ENCODE measurements around the gene GNG8.

The GNG8 gene

GRCh38 chr19:46648961-46649960 lies 13.3 kb upstream of the GNG8 start:
- Histone ChIP-seq H3K9ac (no peak overlapping the region), H3K4me3 (no peak overlapping the region)

DNA sequence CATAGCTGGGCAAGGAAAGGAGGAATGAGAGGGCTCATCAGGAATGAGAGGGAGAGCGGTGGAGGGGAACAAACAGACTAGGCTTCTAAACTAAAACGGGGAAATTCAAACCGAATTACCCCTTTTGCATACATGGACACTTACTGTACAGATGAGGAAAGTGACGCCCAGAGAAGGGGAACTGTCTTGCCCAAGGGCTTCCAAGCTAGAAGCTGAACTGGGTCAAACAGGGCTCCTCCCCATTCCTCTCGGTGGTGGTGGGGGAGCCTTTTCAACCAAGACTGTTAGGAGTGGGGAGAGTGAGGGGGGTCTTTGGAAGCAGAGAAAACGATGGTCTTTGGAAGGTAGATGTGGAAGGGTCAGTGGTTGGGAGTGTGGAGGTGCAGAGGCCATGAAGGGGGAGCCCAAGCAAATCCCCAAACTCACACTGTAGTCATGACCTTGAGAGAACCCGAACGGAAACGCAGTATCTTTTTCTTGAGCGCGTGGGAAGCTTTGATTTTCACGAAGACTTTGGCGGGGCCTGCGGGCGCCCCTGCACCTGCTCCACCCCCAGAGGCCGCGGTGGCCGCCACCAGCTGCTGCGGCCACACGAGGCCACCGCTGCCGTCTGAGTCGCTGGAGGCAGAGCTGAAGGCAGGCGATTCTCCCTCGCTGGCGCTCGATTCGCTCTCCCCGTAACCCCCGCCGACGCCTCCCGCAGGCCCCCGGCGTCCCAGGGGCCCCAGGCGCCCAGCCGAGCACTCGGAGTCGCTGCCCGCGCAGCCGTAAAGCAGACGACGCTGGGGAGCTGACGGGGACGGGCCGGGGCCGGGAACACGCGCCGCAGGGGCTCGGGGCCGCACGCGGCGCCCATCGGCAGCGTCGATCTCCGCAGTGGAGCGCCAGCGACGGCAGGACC lies 12.3 kb upstream of the GNG8 start:
- H3K4me2 ChIP-seq: peak overlapping the region in 2 of 11 experiments; percentile 32 to 64; a peak in 3 of 22 replicates
- TF ChIP-seq Cebpa-rat (IDR thresholded peaks at IDR 0.05): no peak

More at GRCh38 chr19:46648961-46649960, 13.3 kb upstream of the GNG8 start:
- H3K4me2 ChIP-seq: no peak overlapping the region
- H4K20me1 ChIP-seq: no peaks in the 10 kb centered on the region
- H3K9me3 ChIP-seq (replicated peaks in 1 of 11): peaks cover 18 to 38% (median 30%) of the 10 kb centered on the region in 11 experiments
- no peak overlapping the region for H3K27ac ChIP-seq
- H3K4me1 ChIP-seq: peaks cover 0 to 14% (median 0%) of the 10 kb centered on the region in 10 experiments; a peak in 5 of 20 replicates
- no peaks in the 10 kb centered on the region for H3K27me3 ChIP-seq
- no peak for TF ChIP-seq Cebpa-rat (IDR thresholded peaks at IDR 0.05)
- H3K36me3 ChIP-seq: peaks cover 0 to 17% (median 0%) of the 10 kb centered on the region in 11 experiments; a peak in 7 of 22 replicates

DNA sequence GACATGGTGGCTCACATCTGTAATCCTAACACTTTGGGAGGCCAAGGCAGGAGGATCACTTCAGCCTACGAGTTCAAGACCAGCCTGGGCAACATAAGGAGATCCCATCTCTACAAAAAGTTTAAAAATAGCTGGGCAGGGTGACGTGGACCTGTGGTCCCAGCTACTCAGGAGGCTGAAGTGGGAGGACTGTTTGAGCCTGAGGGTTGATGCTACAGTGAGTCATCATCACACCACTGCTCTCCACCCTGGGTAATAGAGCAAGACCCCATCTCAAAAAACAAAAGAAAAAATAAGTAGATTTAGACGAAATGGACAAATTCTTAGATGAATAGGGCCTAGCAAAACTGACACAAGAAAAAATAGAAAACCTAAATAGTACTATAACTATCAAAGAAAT lies 10.4 kb upstream of the GNG8 start:
- Histone ChIP-seq H3K4me1 (peaks cover 0 to 14% (median 0%) of the 10 kb centered on the region in 10 experiments; a peak in 1 of 20 replicates), H3K36me3 (peaks cover 0 to 12% (median 0%) of the 10 kb centered on the region in 11 experiments; a peak in 7 of 22 replicates), H4K20me1 (no peaks in the 10 kb centered on the region), H3K27me3 (no peaks in the 10 kb centered on the region), H3K4me3 (no peak overlapping the region), H3K9ac (no peak overlapping the region), H3K9me3 (replicated peaks in 1 of 11) (peaks cover 18 to 38% (median 30%) of the 10 kb centered on the region in 11 experiments), H3K4me2 (no peak overlapping the region), H3K27ac (no peak overlapping the region)
- TF ChIP-seq Cebpa-rat (IDR thresholded peaks at IDR 0.05): no peak

More for the DNA sequence above, 12.3 kb upstream of the GNG8 start:
- H3K4me3 ChIP-seq: no peak overlapping the region
- H4K20me1 ChIP-seq: no peaks in the 10 kb centered on the region
- H3K27me3 ChIP-seq: no peaks in the 10 kb centered on the region
- H3K9ac ChIP-seq: no peak overlapping the region
- peaks cover 18 to 38% (median 30%) of the 10 kb centered on the region in 11 experiments for H3K9me3 ChIP-seq (replicated peaks in 1 of 11)
- H3K27ac ChIP-seq: no peak overlapping the region
- peaks cover 0 to 17% (median 0%) of the 10 kb centered on the region in 11 experiments; a peak in 7 of 22 replicates for H3K36me3 ChIP-seq
- H3K4me1 ChIP-seq: peaks cover 0 to 14% (median 0%) of the 10 kb centered on the region in 10 experiments; a peak in 1 of 20 replicates

- Histone ChIP-seq H3K9me3 (replicated peaks in 1 of 11) (peaks cover 18 to 38% (median 30%) of the 10 kb centered on the region in 11 experiments), H3K4me3 (no peak overlapping the region), H3K4me1 (peaks cover 4 to 19% (median 5%) of the 10 kb centered on the region in 10 experiments; a peak in 19 of 20 replicates), H3K27ac (no peak overlapping the region), H3K27me3 (peaks cover 0 to 13% (median 12%) of the 10 kb centered on the region in 11 experiments; a peak in 17 of 22 replicates), H4K20me1 (no peaks in the 10 kb centered on the region), H3K9ac (no peak overlapping the region), H3K4me2 (no peak overlapping the region), H3K36me3 (peaks cover 0 to 12% (median 0%) of the 10 kb centered on the region in 11 experiments; a peak in 7 of 22 replicates)
- TF ChIP-seq Cebpa-rat (IDR thresholded peaks at IDR 0.05): no peak
Measured at GRCh38 chr19:46644720-46645119, 8.7 kb upstream of the GNG8 start.

GRCh38 chr19:46640656-46641055 lies 4.7 kb upstream of the GNG8 start:
- Histone ChIP-seq H3K4me1 (peaks cover 11 to 32% (median 23%) of the 10 kb centered on the region in 10 experiments; a peak in 19 of 20 replicates), H3K4me3 (no peak overlapping the region), H4K20me1 (no peaks in the 10 kb centered on the region; a peak in 2 of 22 replicates), H3K9ac (no peak overlapping the region), H3K36me3 (no peaks in the 10 kb centered on the region), H3K9me3 (replicated peaks in 1 of 11) (no peaks in the 10 kb centered on the region), H3K4me2 (no peak overlapping the region), H3K27ac (no peak overlapping the region), H3K27me3 (peaks cover 19 to 47% (median 43%) of the 10 kb centered on the region in 11 experiments)
- TF ChIP-seq Cebpa-rat (IDR thresholded peaks at IDR 0.05): no peak

DNA sequence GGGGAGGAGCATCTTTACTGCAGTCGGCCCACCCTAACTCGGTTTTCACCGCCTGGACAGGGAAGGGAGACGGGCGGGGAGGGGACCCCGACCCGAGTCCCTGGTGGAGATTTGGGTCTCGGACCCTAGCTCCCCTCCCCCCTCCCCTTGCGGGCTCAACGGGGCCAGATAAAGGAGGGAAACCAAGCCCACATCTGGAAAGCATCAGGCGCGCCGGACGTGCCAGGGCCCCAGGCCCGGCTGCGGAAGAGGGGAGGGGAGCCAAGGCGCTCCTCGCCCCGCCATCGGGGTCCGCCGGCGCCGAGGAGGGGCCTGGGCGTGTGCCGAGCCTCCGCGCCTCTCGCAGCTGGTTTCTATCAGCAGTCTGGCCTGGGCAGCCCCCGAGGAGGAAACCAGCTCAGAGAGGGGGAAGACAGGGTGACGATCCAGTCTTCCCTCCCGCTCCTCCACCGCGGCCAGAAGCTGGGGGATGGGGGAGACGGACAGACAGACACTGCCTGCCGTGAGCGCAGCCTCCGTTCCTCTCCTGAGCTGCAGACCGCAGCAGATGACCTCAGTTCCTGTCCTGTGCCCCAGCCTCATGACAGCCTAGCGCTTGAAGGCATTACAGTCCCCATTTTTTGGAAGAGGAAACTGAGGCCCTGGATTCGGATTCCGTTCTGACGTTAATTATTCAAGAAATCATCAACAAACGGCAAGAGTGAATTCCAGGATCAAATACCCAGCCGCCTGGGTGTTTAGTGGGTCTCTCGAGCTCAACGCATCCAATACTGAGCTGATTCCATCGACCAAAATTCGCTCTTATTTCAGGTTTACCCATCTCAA lies 3.6 kb upstream of the GNG8 start:
- H3K27ac ChIP-seq: peak overlapping the region in 8 of 11 experiments; percentile 1 to 75 (median 46); a peak in 12 of 22 replicates
- no peaks in the 10 kb centered on the region for H3K36me3 ChIP-seq
- H3K27me3 ChIP-seq: peaks cover 27 to 55% (median 51%) of the 10 kb centered on the region in 11 experiments
- H3K4me3 ChIP-seq: peak overlapping the region; percentile 54 to 73 (median 64)
- H3K4me1 ChIP-seq: peaks cover 15 to 38% (median 30%) of the 10 kb centered on the region in 10 experiments
- peaks cover 0 to 4% (median 0%) of the 10 kb centered on the region in 11 experiments; a peak in 3 of 22 replicates for H4K20me1 ChIP-seq
- TF ChIP-seq Cebpa-rat (IDR thresholded peaks at IDR 0.05): no peak
- H3K4me2 ChIP-seq: peak overlapping the region; percentile 96 to 100 (median 99)
- H3K9me3 ChIP-seq (replicated peaks in 1 of 11): no peaks in the 10 kb centered on the region
- peak overlapping the region; percentile 54 to 76 (median 71); a peak in 21 of 22 replicates for H3K9ac ChIP-seq

DNA sequence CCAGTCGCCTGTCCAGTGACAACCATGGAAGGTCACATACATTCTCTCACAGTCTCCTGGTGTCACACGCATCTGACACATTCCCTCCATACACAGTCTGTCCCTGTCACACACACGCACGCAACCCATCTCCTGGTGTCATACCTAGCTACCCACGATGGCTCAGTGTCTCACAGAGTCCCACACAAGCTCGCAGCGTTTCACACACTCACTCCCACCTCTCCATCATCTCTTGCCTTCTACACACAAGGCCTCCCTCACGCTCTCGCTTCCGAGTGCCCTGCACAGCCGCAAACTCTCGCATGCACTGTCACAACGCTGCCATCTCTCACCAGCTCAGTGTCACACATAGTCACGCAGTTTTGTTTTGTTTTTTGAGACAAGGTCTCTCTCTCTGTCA lies 1.2 kb upstream of the GNG8 start:
- Histone ChIP-seq H3K36me3 (no peaks in the 10 kb centered on the region), H3K27ac (no peak overlapping the region), H3K27me3 (peaks cover 40 to 72% (median 61%) of the 10 kb centered on the region in 11 experiments), H3K4me3 (no peak overlapping the region), H3K9me3 (replicated peaks in 1 of 11) (no peaks in the 10 kb centered on the region), H3K9ac (no peak overlapping the region), H4K20me1 (peaks cover 0 to 4% (median 0%) of the 10 kb centered on the region in 11 experiments; a peak in 3 of 22 replicates), H3K4me2 (no peak overlapping the region), H3K4me1 (peaks cover 27 to 52% (median 43%) of the 10 kb centered on the region in 10 experiments)
- TF ChIP-seq Cebpa-rat (IDR thresholded peaks at IDR 0.05): no peak

All from BLaER1 treated with 17β-estradiol and CSF1 and Interleukin-3, amounts not matched to agents 10 nM and 100 nM (cell line).